ENCODE data around the gene CNTN5.

Gene CNTN5

GRCh38 chr11:100094121-100094865, 1073.5 kb downstream of the CNTN5 start:
- ChIA-PET POLR2A (no interaction called here), CTCF (no interaction called here)
- no peak for DNase-seq (ENCODE audit: extremely low spot score)
- no peak for TF ChIP-seq CTCF (IDR thresholded peaks at IDR 0.05; ENCODE audit: control extremely low read depth, extremely low read depth, low read depth, missing control alignments)

DNA sequence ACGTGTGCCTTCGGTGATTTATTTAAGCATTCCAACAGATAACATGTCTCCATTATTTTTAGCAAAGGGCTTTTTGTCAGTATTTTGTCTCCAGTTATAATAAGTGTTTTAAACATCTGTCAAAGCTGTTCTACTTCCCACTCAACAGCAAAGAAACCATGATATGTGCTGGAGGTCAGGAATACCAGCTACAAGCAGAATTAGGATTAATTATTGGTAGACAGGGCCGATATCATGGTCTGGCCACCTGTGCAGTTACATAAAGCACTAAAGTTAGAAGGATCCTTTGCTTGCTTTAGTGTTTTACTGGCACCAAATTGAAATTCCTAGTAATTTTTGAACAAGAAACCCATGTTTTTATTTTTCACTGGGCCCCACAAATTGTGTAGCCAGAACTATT, 1075.1 kb downstream of the CNTN5 start:
- no peak for DNase-seq (ENCODE audit: extremely low spot score)
- TF ChIP-seq CTCF (IDR thresholded peaks at IDR 0.05; ENCODE audit: control extremely low read depth, extremely low read depth, low read depth, missing control alignments), result no peak
- POLR2A ChIA-PET, result no interaction called here
- CTCF ChIA-PET, result no interaction called here

- ChIA-PET POLR2A (no interaction called here), CTCF (interaction anchor here (1.9 kb wide), 1 partner anchor 19 kb away, joined by 4 read pairs; no protein-coding TSS in a partner anchor)
- no peak for TF ChIP-seq CTCF (IDR thresholded peaks at IDR 0.05; ENCODE audit: control extremely low read depth, extremely low read depth, low read depth, missing control alignments)
Measured at GRCh38 chr11:100098560-100098959, 1077.8 kb downstream of the CNTN5 start.

GRCh38 chr11:100105255-100105981, 1084.7 kb downstream of the CNTN5 start:
- TF ChIP-seq CTCF (IDR thresholded peaks at IDR 0.05; ENCODE audit: control extremely low read depth, extremely low read depth, low read depth, missing control alignments), result no peak
- CTCF ChIA-PET, result no interaction called here
- POLR2A ChIA-PET, result no interaction called here
- no peak for DNase-seq (ENCODE audit: extremely low spot score)

More at GRCh38 chr11:100098560-100098959, 1077.8 kb downstream of the CNTN5 start:
- DNase-seq (ENCODE audit: extremely low spot score), result no peak

DNA sequence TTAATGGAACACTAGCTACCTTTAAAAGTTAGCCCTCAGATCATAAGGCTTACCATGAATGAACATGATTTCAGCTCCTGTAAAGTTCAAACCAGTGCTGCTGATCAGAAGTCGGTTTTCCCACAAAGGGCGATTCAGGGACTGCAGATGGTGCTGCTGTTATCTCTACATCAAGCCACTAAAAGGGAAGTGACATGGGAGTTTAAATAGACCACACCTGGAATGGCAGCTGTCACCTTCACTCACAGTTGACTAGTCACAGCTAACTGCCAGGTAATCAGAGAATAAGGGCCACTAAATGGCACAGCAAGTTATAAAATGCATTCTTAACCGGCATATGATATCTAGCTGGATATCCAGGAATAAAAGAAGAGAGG, 1085.2 kb downstream of the CNTN5 start:
- TF ChIP-seq CTCF (IDR thresholded peaks at IDR 0.05; ENCODE audit: control extremely low read depth, extremely low read depth, low read depth, missing control alignments), result no peak
- POLR2A ChIA-PET, result no interaction called here
- no peak for DNase-seq (ENCODE audit: extremely low spot score)
- CTCF ChIA-PET, result no interaction called here

DNA sequence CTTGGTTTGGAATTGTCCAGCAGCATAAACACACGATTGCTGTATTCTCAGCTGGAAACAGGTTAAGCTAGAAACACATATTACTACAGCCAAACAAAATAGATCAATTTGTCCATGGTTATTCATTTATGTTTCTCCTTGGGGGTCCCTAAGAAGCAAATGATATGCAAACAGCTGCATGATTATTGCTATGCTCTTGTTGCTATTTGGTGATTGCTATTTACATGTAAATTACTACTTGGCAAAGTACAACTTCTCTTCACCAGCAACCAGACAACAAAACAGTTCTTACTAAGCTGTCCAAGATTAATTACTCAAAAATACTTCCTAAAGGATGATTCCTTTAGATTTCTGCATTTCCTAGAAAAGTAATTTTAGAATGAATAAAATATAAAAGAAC, 1098.4 kb downstream of the CNTN5 start:
- CTCF ChIA-PET, result no interaction called here
- no peak for DNase-seq (ENCODE audit: extremely low spot score)
- POLR2A ChIA-PET, result no interaction called here
- no peak for TF ChIP-seq CTCF (IDR thresholded peaks at IDR 0.05; ENCODE audit: control extremely low read depth, extremely low read depth, low read depth, missing control alignments)
